Caco-2 (cell line): ENCODE results near the gene S1PR2. TPM values are rescaled to one million over a fixed set of nuclear protein-coding genes. Genes with fewer than 3 reads are reported as not detected.

ENCODE experiments used
- BruUV-seq: library from RNA; stranded (reverse); fragments of 400-500 nt; replicated peaks from 2 replicates; lab custom pipeline; 2021; lab: Mats Ljungman, UMichigan
- CTCF ChIA-PET: fragments of 300-600 bp; sonication (Branson Sonifier 250); formaldehyde crosslinking; loops from one replicate; lab custom pipeline; 2022; ENCODE audit warnings: antibody characterized with exemption; lab: Charles Lee
- POLR2A ChIA-PET: fragments of 300-600 bp; sonication (Branson Sonifier 250); formaldehyde crosslinking; loops from one replicate; lab custom pipeline; 2022; ENCODE audit warnings: antibody characterized with exemption; lab: Charles Lee
- DNase-seq, 2 experiments: peaks; one replicate each; pipeline versions ENCODE4 v3.0.0 to v3.0.0-alpha.2; 2020 to 2022
- H3K27me3 ChIP-seq: replicated peaks from 2 replicates; pipeline ENCODE4 v1.6.0; 2011; ENCODE audit warnings: low read length; ENCODE audit not compliant: control insufficient read depth, insufficient read depth
- H3K36me3 ChIP-seq: 2 replicates; pipeline ENCODE4 v1.5.1; 2011; ENCODE audit warnings: low read length; ENCODE audit not compliant: control insufficient read depth, insufficient read depth
- H3K4me1 ChIP-seq: fragments of 250-450 bp; sonication (Bioruptor Pico); 2 replicates; pipeline ENCODE4 v1.5.1; 2020; ENCODE audit warnings: mild to moderate bottlenecking
- H3K4me3 ChIP-seq: 2 replicates; pipeline ENCODE4 v1.5.1; 2011; ENCODE audit warnings: low read depth, mild to moderate bottlenecking, control low read depth, low read length
- H3K9me3 ChIP-seq: fragments of 250-450 bp; sonication (Bioruptor Pico); 2 replicates; pipeline ENCODE4 v1.5.1; 2020; ENCODE audit warnings: mild to moderate bottlenecking, moderate library complexity
- H3K27ac Mint-ChIP-seq: one replicate; pipeline ENCODE4 v1.8.0; 2022; ENCODE audit warnings: mixed read lengths; ENCODE audit not compliant: unreplicated experiment
- H3K27me3 Mint-ChIP-seq: one replicate; pipeline ENCODE4 v1.8.0; 2022; ENCODE audit warnings: mixed read lengths; ENCODE audit not compliant: insufficient read depth, unreplicated experiment
- H3K36me3 Mint-ChIP-seq: one replicate; pipeline ENCODE4 v1.8.0; 2022; ENCODE audit warnings: mild to moderate bottlenecking, mixed read lengths; ENCODE audit not compliant: insufficient read depth, unreplicated experiment
- H3K4me1 Mint-ChIP-seq: one replicate; pipeline ENCODE4 v1.8.0; 2022; ENCODE audit warnings: low read depth, mixed read lengths; ENCODE audit not compliant: unreplicated experiment
- H3K4me3 Mint-ChIP-seq: one replicate; pipeline ENCODE4 v1.8.0; 2022; ENCODE audit warnings: mild to moderate bottlenecking, moderate library complexity, mixed read lengths; ENCODE audit not compliant: unreplicated experiment
- H3K9me3 Mint-ChIP-seq: one replicate; pipeline ENCODE4 v1.8.0; 2022; ENCODE audit warnings: mixed read lengths; ENCODE audit not compliant: unreplicated experiment
- CTCF ChIP-seq, 2 experiments: fragments of 200-600 bp in 1 of 2; IDR thresholded peaks; 1 replicate in 1 of 2; 2 replicates in 1 of 2; pipeline versions ENCODE4 v1.5.1 to v1.8.0; 2011 to 2022; ENCODE audit warnings: antibody characterized with exemption in 1 of 2, control low read depth in 1 of 2, inconsistent platforms in 1 of 2, low read depth in 1 of 2, low read length in 1 of 2, mild to moderate bottlenecking in 1 of 2, moderate library complexity in 1 of 2; ENCODE audit not compliant: insufficient read depth in 1 of 2, severe bottlenecking in 1 of 2, unreplicated experiment in 1 of 2
- intact Hi-C: fragments of 100-400 bp; cut with micrococcal nuclease; formaldehyde crosslinking; loops from one replicate; pipeline ENCODE4 v1.10.0; 2022; ENCODE audit not compliant: unreplicated experiment
- total RNA-seq: library from RNA; stranded (reverse); gene quantifications from 2 replicates; pipeline ENCODE4 v1.2.3, GENCODE V29; 2022

S1PR2 gene
- total RNA-seq, 1 experiment from 2014 or later, result 6.2 TPM

GRCh38 chr19:10254244-10254643 is 23.1 kb upstream of the S1PR2 start:
- Mint-ChIP-seq H3K4me3 (no peak overlapping the region), H3K27me3 (no peaks in the 10 kb centered on the region), H3K9me3 (no peaks in the 10 kb centered on the region), H3K27ac (peak overlapping the region; percentile 22), H3K36me3 (peaks cover 51% of the 10 kb centered on the region), H3K4me1 (peaks cover 7% of the 10 kb centered on the region)
- H3K36me3 ChIP-seq, result peaks cover 2% of the 10 kb centered on the region; the same call in 1 of the 2 replicates
- TF ChIP-seq CTCF (IDR thresholded peaks at IDR 0.05; ENCODE audit: insufficient read depth in 1 of 2, low read depth in 1 of 2, low read length in 1 of 2, severe bottlenecking in 1 of 2, unreplicated experiment in 1 of 2), result no peak
- ChIA-PET CTCF (no interaction called here), POLR2A (no interaction called here)
- BruUV-seq, result no TSS peak
- H3K4me3 ChIP-seq, result no peak overlapping the region
- DNase-seq, result no peak
- H3K27me3 ChIP-seq, result no peaks in the 10 kb centered on the region
- intact Hi-C loops, result loop anchor here (5.0 kb wide), 1 partner anchor 62 kb away; the partner anchor contains the start of gene DNMT1
- peaks cover 7% of the 10 kb centered on the region for H3K4me1 ChIP-seq
- H3K9me3 ChIP-seq, result no peaks in the 10 kb centered on the region

- POLR2A ChIA-PET, result no interaction called here
Observed at GRCh38 chr19:10252707-10253106, 21.6 kb upstream of the S1PR2 start.

More at GRCh38 chr19:10252707-10253106, 21.6 kb upstream of the S1PR2 start:
- H3K4me1 ChIP-seq, result peaks cover 4% of the 10 kb centered on the region; the same call in 1 of the 2 replicates
- no peaks in the 10 kb centered on the region for H3K27me3 ChIP-seq
- TSS peak; percentile 72 for BruUV-seq
- TF ChIP-seq CTCF (IDR thresholded peaks at IDR 0.05; ENCODE audit: insufficient read depth in 1 of 2, low read depth in 1 of 2, low read length in 1 of 2, severe bottlenecking in 1 of 2, unreplicated experiment in 1 of 2), result no peak
- H3K36me3 ChIP-seq, result no peaks in the 10 kb centered on the region; the same call in 1 of the 2 replicates
- Mint-ChIP-seq H3K9me3 (no peaks in the 10 kb centered on the region), H3K4me1 (peaks cover 5% of the 10 kb centered on the region), H3K4me3 (peak overlapping the region; percentile 93), H3K36me3 (peaks cover 51% of the 10 kb centered on the region), H3K27ac (peak overlapping the region; percentile 94), H3K27me3 (no peaks in the 10 kb centered on the region)
- H3K4me3 ChIP-seq, result peak overlapping the region; percentile 93
- CTCF ChIA-PET, result interaction anchor here (1.2 kb wide), 1 partner anchor 136 kb away, joined by 5 read pairs; no protein-coding TSS in a partner anchor
- no peak for DNase-seq
- no peaks in the 10 kb centered on the region for H3K9me3 ChIP-seq
- intact Hi-C loops, result loop anchor here (5.0 kb wide), 1 partner anchor 60 kb away; the partner anchor contains the start of gene DNMT1
